RPMI8226 (cell line): ENCODE data around the gene TRIM8.

Experiments used
- DNase-seq: peaks from one replicate; pipeline ENCODE4 v3.0.0-alpha.2; 2015

The TRIM8 gene

DNA sequence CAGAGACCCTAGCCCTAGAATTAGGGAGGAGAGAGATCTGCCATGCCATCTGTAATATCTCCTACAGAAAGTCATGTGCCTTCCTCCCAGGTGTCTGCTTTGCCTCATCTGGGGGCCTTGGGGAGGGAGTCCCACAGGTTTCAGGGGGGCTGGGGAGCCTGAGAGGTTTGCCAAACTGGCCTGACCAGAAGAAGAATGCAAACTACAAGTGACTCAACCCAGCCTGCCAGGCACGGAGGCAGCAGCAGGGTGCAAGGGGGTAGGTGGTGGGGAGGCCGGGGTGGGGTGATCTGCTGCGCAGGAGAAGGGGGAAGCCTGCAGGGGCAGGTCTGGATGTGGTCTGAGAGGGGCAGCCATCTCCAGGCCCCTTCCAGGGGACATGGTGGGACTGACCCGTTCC lies 9.6 kb upstream of the TRIM8 start:
- no peak for DNase-seq

DNA sequence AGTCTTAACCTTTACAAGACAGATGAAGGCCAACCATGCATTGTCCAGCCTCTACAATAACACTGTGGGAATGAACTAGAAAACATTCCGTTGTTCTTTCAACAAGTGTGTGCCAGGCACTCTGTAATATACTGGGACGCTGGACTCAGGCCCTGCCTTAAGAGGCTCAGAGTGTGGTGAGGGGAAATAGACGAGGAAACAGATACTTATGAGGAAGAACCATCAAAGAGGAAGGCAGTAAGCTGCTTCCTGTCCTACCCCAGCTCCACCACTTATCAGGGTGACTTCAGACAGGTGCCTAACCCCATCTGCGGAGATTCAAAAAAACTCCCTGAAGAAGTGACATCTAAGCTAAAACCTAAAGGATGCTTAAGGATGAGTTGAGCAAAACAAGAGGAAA lies 8.9 kb upstream of the TRIM8 start:
- no peak for DNase-seq

DNA sequence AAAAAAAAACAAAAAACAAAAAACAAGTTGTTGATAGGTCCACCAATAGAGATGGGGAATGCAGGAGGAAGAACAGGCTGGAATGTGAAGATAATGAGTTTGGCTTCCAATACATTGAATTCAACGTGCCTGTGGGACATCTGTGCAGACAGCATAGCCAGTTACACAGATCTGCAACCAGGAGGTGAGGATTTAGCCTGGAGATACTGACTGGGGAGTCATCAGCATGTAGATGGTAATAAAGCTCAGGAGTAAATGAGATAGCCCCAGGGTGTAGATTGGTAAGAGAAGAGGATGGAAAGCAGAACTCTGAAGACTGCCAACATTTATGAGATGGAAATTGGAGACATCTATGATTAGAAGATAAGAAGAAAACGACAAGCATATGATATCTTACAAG lies 4.7 kb upstream of the TRIM8 start:
- DNase-seq: no peak

GRCh38 chr10:102641402-102641801 lies 2.9 kb upstream of the TRIM8 start:
- no peak for DNase-seq

DNA sequence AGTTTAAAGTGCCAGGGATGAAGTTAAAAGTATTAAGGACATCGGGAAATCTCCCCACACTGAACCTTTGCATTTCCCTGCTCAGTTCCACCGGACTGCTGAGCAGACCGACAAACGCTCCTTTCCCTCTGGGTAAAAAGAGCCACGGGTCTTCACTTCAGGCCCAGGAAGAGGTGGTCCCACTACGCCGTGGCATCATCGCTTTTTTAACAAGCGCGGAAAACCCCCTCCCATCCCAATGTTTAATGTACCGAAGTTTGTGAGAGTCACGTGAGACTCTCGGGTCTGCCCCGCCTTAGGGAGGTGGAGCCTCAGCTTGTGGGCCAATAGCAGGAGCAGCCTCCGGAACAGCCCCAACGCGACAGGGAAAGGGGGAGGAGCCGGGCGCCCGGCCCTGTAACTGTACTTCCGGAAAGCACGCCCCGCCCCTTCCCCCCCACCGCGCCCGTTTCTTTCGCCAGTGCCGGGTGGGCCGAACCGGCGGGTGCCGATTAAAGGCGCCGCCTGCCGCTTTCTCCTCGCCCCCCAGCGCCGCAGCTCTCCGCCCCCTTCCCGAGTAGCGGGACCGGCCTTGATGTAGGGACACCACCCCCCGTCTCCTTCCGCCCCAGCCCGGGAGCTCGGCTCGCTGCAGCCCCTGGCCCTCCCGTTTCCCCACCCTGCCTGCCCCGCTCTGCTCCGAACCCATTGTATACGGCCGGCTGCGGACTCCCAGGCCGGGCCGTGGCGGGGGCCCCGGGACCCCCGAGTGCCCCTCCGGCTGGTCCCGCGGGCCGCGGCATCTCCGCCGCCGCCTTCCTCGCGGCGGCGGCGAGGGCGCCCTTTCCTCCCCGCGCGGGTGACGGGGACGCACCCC lies 2.2 kb upstream of the TRIM8 start:
- DNase-seq: peak; percentile 95

GRCh38 chr10:102642736-102643335 lies 1.4 kb upstream of the TRIM8 start:
- peak; percentile 46 for DNase-seq

DNA sequence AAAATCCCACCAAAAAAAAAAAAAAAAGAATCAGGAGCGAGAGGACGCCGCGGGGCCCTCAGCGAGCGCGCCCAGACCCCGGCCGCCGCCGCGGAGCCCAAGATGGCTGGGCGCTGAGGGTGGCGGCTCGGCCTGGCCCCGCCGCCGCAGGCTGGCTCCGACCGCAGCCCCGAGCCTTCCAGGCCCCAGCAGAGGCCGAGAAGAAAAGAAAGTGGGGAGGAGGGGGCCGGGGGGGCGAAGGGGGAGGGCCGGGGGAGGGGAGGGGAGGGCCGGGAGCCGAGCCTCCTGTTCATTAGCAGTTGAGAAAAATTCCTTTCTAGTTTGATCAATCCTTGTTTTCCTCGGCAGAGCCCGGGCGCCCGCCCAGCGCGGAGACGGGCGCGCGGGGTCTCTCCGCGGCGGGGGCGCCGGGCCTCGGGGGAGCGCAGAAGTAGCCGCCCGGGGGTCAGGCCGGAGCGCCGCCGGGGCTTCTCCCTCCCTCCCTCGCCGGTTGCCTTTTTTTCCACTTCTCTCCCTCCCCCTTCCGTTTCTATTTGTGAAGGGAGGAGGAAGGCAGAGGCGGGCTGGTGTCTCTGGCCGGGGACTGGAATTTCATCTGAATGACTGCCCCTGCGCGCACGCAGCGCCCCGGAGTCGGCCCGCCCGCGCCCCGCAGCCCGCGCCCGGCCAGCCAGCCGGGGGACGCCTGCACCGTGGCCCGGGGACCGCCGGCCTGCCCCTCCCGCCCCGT lies 778 bp upstream of the TRIM8 start:
- peak; percentile 70 for DNase-seq

GRCh38 chr10:102644646-102645387 lies 538 bp downstream of the TRIM8 start:
- peak; percentile 94 for DNase-seq

DNA sequence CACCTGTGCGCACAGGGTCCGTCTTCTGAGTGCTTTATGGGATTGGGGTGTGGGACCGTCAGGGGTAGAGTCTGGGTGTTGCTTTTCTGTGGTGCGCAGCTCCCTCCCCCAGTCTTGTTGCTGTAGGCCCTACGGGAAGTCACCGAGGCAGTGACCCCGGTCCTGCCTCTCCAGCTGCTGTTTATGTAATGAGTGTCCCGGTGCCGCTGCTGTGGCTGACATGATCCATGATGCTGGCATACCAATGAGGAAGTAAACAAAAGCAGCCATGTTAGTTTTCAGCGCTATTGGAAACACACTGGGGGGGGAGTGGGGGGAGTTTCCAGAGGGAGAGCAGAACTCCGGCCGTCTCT lies 1.1 kb downstream of the TRIM8 start:
- DNase-seq: peak; percentile 55

- peak; percentile 80 for DNase-seq
Measured at GRCh38 chr10:102645741-102646609, 1.7 kb downstream of the TRIM8 start.

DNA sequence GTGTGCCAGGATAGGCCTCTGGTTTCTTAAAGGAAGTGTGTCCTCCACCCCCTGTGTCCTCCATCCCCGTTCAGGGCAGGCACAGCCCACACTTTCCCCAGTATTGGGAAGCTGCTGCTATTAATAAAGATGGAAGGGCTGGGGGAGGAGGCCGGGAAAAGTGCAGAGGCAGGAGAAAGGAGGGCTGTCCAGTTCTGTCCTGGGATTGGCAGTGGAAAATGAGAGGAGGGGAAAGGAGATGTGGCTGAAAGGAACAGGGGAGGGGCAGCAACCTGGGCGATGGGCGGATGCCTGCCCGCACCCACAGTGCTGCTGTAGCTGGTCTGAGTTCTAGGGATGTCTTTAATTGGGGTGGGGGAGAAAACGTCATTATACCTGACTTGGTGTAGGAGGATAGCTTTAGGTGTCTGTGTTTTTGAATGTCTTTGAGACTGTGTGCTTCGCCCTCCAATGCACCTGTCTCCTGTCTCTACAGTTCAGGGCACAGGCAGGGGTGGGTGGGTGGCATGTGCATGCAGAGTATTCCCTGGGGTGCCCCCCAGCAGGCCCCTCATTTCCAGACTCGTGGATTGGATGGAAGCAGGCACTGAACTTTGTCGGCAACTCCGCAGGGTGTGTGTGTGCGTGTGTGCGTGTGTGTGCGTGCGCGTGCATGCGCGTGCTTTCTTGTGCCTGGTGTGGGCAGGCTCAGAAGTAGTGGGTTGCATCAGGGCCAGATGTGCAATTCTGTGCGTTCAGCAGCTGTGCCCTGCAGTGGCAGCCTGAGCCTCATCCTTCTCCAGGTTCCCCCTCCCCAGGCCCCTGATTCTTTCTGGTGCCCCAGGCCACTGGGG lies 2.5 kb downstream of the TRIM8 start:
- DNase-seq: peak; percentile 31

- no peak for DNase-seq
Measured at GRCh38 chr10:102647443-102648268, 3.4 kb downstream of the TRIM8 start.

DNA sequence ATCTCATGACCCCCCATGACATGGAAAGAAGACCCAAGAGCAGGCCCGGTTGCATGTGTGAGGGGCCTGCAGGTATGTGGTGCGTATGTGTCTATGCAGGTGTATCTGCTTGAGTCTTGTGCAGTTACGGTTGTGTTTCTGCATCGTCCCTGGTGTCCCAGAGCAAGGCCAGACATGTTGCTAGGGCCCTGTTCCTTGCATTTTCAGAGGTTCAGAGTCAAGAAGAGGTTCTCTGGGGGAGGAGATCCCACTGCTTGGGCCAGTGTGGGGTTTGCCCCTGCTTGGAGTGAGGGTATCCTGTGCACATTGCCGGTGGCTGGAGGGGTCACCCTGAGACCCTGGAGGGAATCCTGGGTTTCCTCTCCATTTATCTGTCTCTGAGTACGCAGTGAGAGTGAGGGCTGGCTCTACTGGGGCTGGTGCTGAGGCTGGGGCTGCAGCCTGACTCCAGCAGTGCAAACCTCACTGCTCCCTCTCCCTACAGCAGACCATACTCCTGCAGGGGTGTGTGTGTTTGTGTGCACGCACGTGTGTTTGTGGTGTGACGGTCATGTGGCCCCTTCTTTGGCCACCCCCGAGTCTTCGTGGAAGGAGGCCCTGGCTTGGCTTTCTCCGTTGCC lies 4.1 kb downstream of the TRIM8 start:
- DNase-seq: no peak

- no peak for DNase-seq
Measured at GRCh38 chr10:102648889-102649796, 4.9 kb downstream of the TRIM8 start.

- no peak for DNase-seq
Measured at GRCh38 chr10:102649797-102650654, 5.7 kb downstream of the TRIM8 start.

- DNase-seq: no peak
Measured at GRCh38 chr10:102650655-102651454, 6.6 kb downstream of the TRIM8 start.
